ENCODE data around the gene SELENOF.

DNA sequence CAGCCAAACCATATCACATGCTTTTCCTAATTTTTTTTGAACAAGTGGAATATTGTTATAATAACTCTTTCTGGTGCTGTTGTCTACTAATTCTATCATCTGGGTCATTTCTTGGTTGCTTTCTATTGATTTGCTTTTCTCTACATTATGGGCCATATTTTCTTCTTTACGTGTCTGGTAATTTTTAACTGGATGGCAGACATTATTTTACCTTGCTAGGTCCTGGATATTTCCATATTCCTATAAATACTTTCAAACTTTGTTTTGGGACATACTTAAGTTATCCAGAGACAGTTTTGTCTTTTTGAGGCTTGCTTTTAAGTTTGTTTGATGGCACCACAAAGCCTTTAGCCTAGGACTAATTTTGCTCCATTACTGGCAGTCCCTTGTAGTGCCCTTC is 11.8 kb upstream of the SELENOF start:
- TF ChIP-seq EP300 (IDR thresholded peaks at IDR 0.05; ENCODE audit: low read depth) (no peak), POLR2A (IDR thresholded peaks at IDR 0.05) (no peak), POLR2AphosphoS5 (IDR thresholded peaks at IDR 0.05) (no peak)
- TF ChIP-seq, protein P1, sequence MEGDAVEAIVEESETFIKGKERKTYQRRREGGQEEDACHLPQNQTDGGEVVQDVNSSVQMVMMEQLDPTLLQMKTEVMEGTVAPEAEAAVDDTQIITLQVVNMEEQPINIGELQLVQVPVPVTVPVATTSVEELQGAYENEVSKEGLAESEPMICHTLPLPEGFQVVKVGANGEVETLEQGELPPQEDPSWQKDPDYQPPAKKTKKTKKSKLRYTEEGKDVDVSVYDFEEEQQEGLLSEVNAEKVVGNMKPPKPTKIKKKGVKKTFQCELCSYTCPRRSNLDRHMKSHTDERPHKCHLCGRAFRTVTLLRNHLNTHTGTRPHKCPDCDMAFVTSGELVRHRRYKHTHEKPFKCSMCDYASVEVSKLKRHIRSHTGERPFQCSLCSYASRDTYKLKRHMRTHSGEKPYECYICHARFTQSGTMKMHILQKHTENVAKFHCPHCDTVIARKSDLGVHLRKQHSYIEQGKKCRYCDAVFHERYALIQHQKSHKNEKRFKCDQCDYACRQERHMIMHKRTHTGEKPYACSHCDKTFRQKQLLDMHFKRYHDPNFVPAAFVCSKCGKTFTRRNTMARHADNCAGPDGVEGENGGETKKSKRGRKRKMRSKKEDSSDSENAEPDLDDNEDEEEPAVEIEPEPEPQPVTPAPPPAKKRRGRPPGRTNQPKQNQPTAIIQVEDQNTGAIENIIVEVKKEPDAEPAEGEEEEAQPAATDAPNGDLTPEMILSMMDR (IDR thresholded peaks at IDR 0.05) = no peak
